ENCODE measurements around the gene NME5.
"Not testable (repeated sequence)": the region's sequence is repeated elsewhere in the genome, so short reads cannot be mapped to it uniquely, and the experiment has no call there.

Gene NME5

GRCh38 chr5:138078006-138078643 lies 61.1 kb downstream of the NME5 start:
- no peaks in the 10 kb centered on the region for H3K4me1 ChIP-seq (ENCODE audit: control insufficient read depth, insufficient read depth, low read length)
- H3K4me3 ChIP-seq (ENCODE audit: low read length in 2 of 2), result no peak overlapping the region
- H3K9ac ChIP-seq (ENCODE audit: low read length in 2 of 2), result no peak overlapping the region
- no peaks in the 10 kb centered on the region for H3K36me3 ChIP-seq (ENCODE audit: control insufficient read depth in 2 of 2, insufficient read depth in 2 of 2, low read length in 2 of 2)
- H3K9me3 ChIP-seq (ENCODE audit: control insufficient read depth in 2 of 2, low read length in 2 of 2), result no peaks in the 10 kb centered on the region
- H3K27me3 ChIP-seq (ENCODE audit: control insufficient read depth in 1 of 2, insufficient read depth in 2 of 2, low read length in 2 of 2), result no peaks in the 10 kb centered on the region
- H3K27ac ChIP-seq (ENCODE audit: low read length), result no peak overlapping the region

DNA sequence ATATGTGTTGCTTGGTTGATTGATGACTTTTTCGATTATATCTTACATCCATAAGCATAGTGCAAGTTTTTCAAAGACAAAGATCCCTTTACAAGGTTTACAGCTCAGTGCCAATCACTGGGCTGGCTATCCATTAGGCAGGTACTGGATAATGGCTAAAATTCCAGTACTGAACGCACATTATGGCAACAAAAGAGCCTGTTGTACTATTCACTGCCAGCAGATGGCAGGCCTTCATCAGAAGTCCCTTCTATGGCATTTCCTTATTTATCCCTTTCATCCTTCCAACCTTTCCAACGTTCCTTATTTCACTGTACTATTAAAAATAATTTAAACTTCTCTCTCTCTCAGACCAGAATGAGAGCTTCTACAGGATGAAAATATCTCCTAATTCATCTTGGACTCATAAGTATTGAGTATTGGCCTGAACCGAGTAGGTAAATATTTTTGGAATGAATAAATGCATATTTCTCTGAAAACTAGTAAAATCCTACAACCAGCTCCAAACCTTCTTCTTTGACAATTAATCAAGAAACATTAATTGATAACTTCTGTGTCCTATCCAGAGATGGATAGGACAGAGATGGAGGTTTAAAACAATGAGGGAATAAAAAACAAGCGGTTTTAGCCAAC lies 62.0 kb downstream of the NME5 start:
- Histone ChIP-seq H3K27ac (ENCODE audit: low read length) (no peak overlapping the region), H3K27me3 (ENCODE audit: control insufficient read depth in 1 of 2, insufficient read depth in 2 of 2, low read length in 2 of 2) (no peaks in the 10 kb centered on the region), H3K9me3 (ENCODE audit: control insufficient read depth in 2 of 2, low read length in 2 of 2) (no peaks in the 10 kb centered on the region), H3K4me3 (ENCODE audit: low read length in 2 of 2) (no peak overlapping the region), H3K4me1 (ENCODE audit: control insufficient read depth, insufficient read depth, low read length) (no peaks in the 10 kb centered on the region), H3K9ac (ENCODE audit: low read length in 2 of 2) (no peak overlapping the region), H3K36me3 (ENCODE audit: control insufficient read depth in 2 of 2, insufficient read depth in 2 of 2, low read length in 2 of 2) (no peaks in the 10 kb centered on the region)

GRCh38 chr5:138070026-138070425 lies 69.2 kb downstream of the NME5 start:
- H3K9ac ChIP-seq (ENCODE audit: low read length in 2 of 2); H3K27me3 ChIP-seq (ENCODE audit: control insufficient read depth in 1 of 2, insufficient read depth in 2 of 2, low read length in 2 of 2); H3K27ac ChIP-seq (ENCODE audit: low read length); H3K4me3 ChIP-seq (ENCODE audit: low read length in 2 of 2); H3K4me1 ChIP-seq (ENCODE audit: control insufficient read depth, insufficient read depth, low read length); H3K36me3 ChIP-seq (ENCODE audit: control insufficient read depth in 2 of 2, insufficient read depth in 2 of 2, low read length in 2 of 2); H3K9me3 ChIP-seq (ENCODE audit: control insufficient read depth in 2 of 2, low read length in 2 of 2): not testable (repeated sequence)

GRCh38 chr5:138068742-138069600 lies 70.3 kb downstream of the NME5 start:
- H3K4me1 ChIP-seq (ENCODE audit: control insufficient read depth, insufficient read depth, low read length), result peaks cover 3% of the 10 kb centered on the region
- no peak overlapping the region for H3K4me3 ChIP-seq (ENCODE audit: low read length in 2 of 2)
- no peaks in the 10 kb centered on the region for H3K27me3 ChIP-seq (ENCODE audit: control insufficient read depth in 1 of 2, insufficient read depth in 2 of 2, low read length in 2 of 2)
- no peak overlapping the region for H3K9ac ChIP-seq (ENCODE audit: low read length in 2 of 2)
- no peaks in the 10 kb centered on the region for H3K36me3 ChIP-seq (ENCODE audit: control insufficient read depth in 2 of 2, insufficient read depth in 2 of 2, low read length in 2 of 2)
- H3K27ac ChIP-seq (ENCODE audit: low read length), result no peak overlapping the region
- no peaks in the 10 kb centered on the region for H3K9me3 ChIP-seq (ENCODE audit: control insufficient read depth in 2 of 2, low read length in 2 of 2)

DNA sequence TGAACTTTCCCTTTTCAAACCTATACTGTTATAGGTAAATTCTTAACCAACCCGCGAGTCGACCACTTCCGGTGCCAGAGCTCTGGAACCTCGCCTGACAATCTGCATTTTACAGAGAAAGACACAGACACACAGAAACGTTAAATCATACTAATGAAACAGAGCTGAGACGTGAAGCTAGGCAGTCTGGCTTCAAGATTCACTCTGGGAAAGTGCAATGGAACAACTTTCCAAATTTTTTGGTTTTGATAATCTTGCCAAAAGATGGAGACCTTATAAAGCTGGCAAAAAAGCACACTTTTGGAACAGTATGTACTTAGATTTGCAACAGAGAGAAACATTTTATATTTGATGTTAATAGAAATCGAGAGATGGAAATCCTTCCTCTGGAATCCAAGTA lies 71.3 kb downstream of the NME5 start:
- Histone ChIP-seq H3K9me3 (ENCODE audit: control insufficient read depth in 2 of 2, low read length in 2 of 2) (no peaks in the 10 kb centered on the region), H3K4me1 (ENCODE audit: control insufficient read depth, insufficient read depth, low read length) (peaks cover 3% of the 10 kb centered on the region), H3K9ac (ENCODE audit: low read length in 2 of 2) (no peak overlapping the region), H3K27ac (ENCODE audit: low read length) (no peak overlapping the region), H3K36me3 (ENCODE audit: control insufficient read depth in 2 of 2, insufficient read depth in 2 of 2, low read length in 2 of 2) (no peaks in the 10 kb centered on the region), H3K27me3 (ENCODE audit: control insufficient read depth in 1 of 2, insufficient read depth in 2 of 2, low read length in 2 of 2) (no peaks in the 10 kb centered on the region), H3K4me3 (ENCODE audit: low read length in 2 of 2) (no peak overlapping the region)
